H9 (cell line): Measurements from ENCODE around the gene CPE. TPM values are rescaled to one million over a fixed set of nuclear protein-coding genes. Genes with fewer than 3 reads are reported as not detected.

Source experiments
- DNase-seq: peaks from one replicate; pipeline ENCODE4 v3.0.0-alpha.2; 2017
- H2AFZ ChIP-seq: one replicate; pipeline ENCODE4 v1.6.1; 2013; ENCODE audit warnings: mild to moderate bottlenecking, low read length, control low read depth, moderate library complexity
- H2AK5ac ChIP-seq: 2 replicates; pipeline ENCODE4 v1.6.1; 2013; ENCODE audit warnings: low read length, control low read depth, mixed read lengths; ENCODE audit not compliant: insufficient read length
- H2BK120ac ChIP-seq: one replicate; pipeline ENCODE4 v1.6.1; 2013; ENCODE audit warnings: low read depth, mild to moderate bottlenecking, low read length, control low read depth, inconsistent platforms; ENCODE audit not compliant: poor library complexity, severe bottlenecking
- H2BK12ac ChIP-seq: 2 replicates; pipeline ENCODE4 v1.6.1; 2013; ENCODE audit warnings: low read length, control low read depth, mixed read lengths, low read depth; ENCODE audit not compliant: insufficient read length
- H2BK15ac ChIP-seq: 2 replicates; pipeline ENCODE4 v1.6.1; 2013; ENCODE audit warnings: low read depth, low read length, control low read depth
- H2BK20ac ChIP-seq: one replicate; pipeline ENCODE4 v1.6.1; 2013; ENCODE audit warnings: low read depth, mild to moderate bottlenecking, low read length, control low read depth, inconsistent platforms; ENCODE audit not compliant: poor library complexity, severe bottlenecking
- H2BK5ac ChIP-seq: 2 replicates; pipeline ENCODE4 v1.6.1; 2013; ENCODE audit warnings: low read length, control low read depth, mixed read lengths; ENCODE audit not compliant: insufficient read length
- H3K14ac ChIP-seq: 2 replicates; pipeline ENCODE4 v1.6.1; 2013; ENCODE audit warnings: low read length, control low read depth; ENCODE audit not compliant: insufficient read depth
- H3K18ac ChIP-seq: 2 replicates; pipeline ENCODE4 v1.6.1; 2013; ENCODE audit warnings: low read depth, mild to moderate bottlenecking, mixed read lengths, low read length, control low read depth; ENCODE audit not compliant: insufficient read length
- H3K23ac ChIP-seq: 2 replicates; pipeline ENCODE4 v1.6.1; 2013; ENCODE audit warnings: low read length, control low read depth, mixed read lengths, low read depth; ENCODE audit not compliant: insufficient read length
- H3K23me2 ChIP-seq: 2 replicates; pipeline ENCODE4 v1.6.1; 2013; ENCODE audit warnings: low read depth, mild to moderate bottlenecking, mixed read lengths, low read length, control low read depth; ENCODE audit not compliant: insufficient read length, poor library complexity, severe bottlenecking
- H3K27ac ChIP-seq: 2 replicates; pipeline ENCODE4 v1.5.1; 2013; ENCODE audit warnings: low read length, control low read depth, mixed read lengths, low read depth; ENCODE audit not compliant: insufficient read length
- H3K27me3 ChIP-seq: 2 replicates; pipeline ENCODE4 v1.6.1; 2013; ENCODE audit warnings: low read length, control low read depth, inconsistent platforms; ENCODE audit not compliant: insufficient read depth
- H3K4ac ChIP-seq: 2 replicates; pipeline ENCODE4 v1.6.1; 2013; ENCODE audit warnings: low read depth, mild to moderate bottlenecking, control low read depth, inconsistent platforms, low read length, moderate library complexity
- H3K4me1 ChIP-seq: 2 replicates; pipeline ENCODE4 v1.6.1; 2013; ENCODE audit warnings: low read length, control low read depth, inconsistent platforms; ENCODE audit not compliant: insufficient read depth
- H3K4me2 ChIP-seq: 2 replicates; pipeline ENCODE4 v1.6.1; 2013; ENCODE audit warnings: low read length, control low read depth, mixed read lengths; ENCODE audit not compliant: insufficient read length, insufficient read depth
- H3K56ac ChIP-seq: 2 replicates; pipeline ENCODE4 v1.6.1; 2013; ENCODE audit warnings: low read depth, mild to moderate bottlenecking, mixed read lengths, low read length, control low read depth; ENCODE audit not compliant: insufficient read length
- H3K79me1 ChIP-seq: 2 replicates; pipeline ENCODE4 v1.6.1; 2013; ENCODE audit warnings: low read depth, mild to moderate bottlenecking, moderate library complexity, low read length, control low read depth, inconsistent platforms; ENCODE audit not compliant: insufficient read depth, poor library complexity, severe bottlenecking
- H3K79me2 ChIP-seq: 2 replicates; pipeline ENCODE4 v1.6.1; 2013; ENCODE audit warnings: low read length, control low read depth, inconsistent platforms; ENCODE audit not compliant: insufficient read depth
- H3K9ac ChIP-seq: 2 replicates; pipeline ENCODE4 v1.6.1; 2013; ENCODE audit warnings: low read length, control low read depth, mixed read lengths; ENCODE audit not compliant: insufficient read length; ENCODE audit errors: extremely low read depth
- H3K9me3 ChIP-seq: one replicate; pipeline ENCODE4 v1.6.1; 2013; ENCODE audit warnings: low read depth, low read length, inconsistent platforms; ENCODE audit not compliant: control insufficient read depth
- H3T11ph ChIP-seq: one replicate; pipeline ENCODE4 v1.6.1; 2013; ENCODE audit warnings: mild to moderate bottlenecking, low read length, control low read depth, inconsistent platforms
- H4K20me1 ChIP-seq: one replicate; pipeline ENCODE4 v1.6.1; 2013; ENCODE audit not compliant: control insufficient read depth, insufficient read length, insufficient read depth
- H4K5ac ChIP-seq: 2 replicates; pipeline ENCODE4 v1.6.1; 2013; ENCODE audit warnings: low read depth, mild to moderate bottlenecking, mixed read lengths, low read length, control low read depth; ENCODE audit not compliant: insufficient read length
- H4K8ac ChIP-seq: replicated peaks from 2 replicates; pipeline ENCODE4 v1.6.1; 2013; ENCODE audit warnings: low read length, control low read depth, mixed read lengths, low read depth; ENCODE audit not compliant: insufficient read length
- H4K91ac ChIP-seq: 2 replicates; pipeline ENCODE4 v1.6.1; 2013; ENCODE audit warnings: low read depth, mild to moderate bottlenecking, moderate library complexity, mixed read lengths, low read length, control low read depth; ENCODE audit not compliant: insufficient read length
- H3K27ac Mint-ChIP-seq, 3 experiments: 2 replicates in 2 of 3; 3 replicates in 1 of 3; pipeline ENCODE4 v1.8.0; 2020 to 2021; ENCODE audit warnings: mixed read lengths in 3 of 3, mild to moderate bottlenecking in 1 of 3, moderate library complexity in 1 of 3
- H3K27me3 Mint-ChIP-seq: 2 replicates; pipeline ENCODE4 v1.8.0; 2021; ENCODE audit warnings: low read depth, mild to moderate bottlenecking, moderate library complexity, mixed read lengths
- H3K36me3 Mint-ChIP-seq, 3 experiments: 2 replicates in 2 of 3; 3 replicates in 1 of 3; pipeline ENCODE4 v1.8.0; 2020 to 2021; ENCODE audit warnings: low read depth in 3 of 3, mixed read lengths in 3 of 3; ENCODE audit not compliant: insufficient read depth in 1 of 3
- H3K4me1 Mint-ChIP-seq, 2 experiments: 2 replicates each; pipeline ENCODE4 v1.8.0; 2020; ENCODE audit warnings: mixed read lengths in 2 of 2
- H3K4me3 Mint-ChIP-seq, 2 experiments: 2 replicates in 1 of 2; 3 replicates in 1 of 2; pipeline ENCODE4 v1.8.0; 2020 to 2021; ENCODE audit warnings: mild to moderate bottlenecking in 2 of 2, mixed read lengths in 2 of 2, moderate library complexity in 1 of 2
- H3K9me3 Mint-ChIP-seq, 2 experiments: 2 replicates in 1 of 2; 3 replicates in 1 of 2; pipeline ENCODE4 v1.8.0; 2020; ENCODE audit warnings: mild to moderate bottlenecking in 2 of 2, mixed read lengths in 2 of 2, moderate library complexity in 1 of 2
- CTCF ChIP-seq: fragments of 200-600 bp; sonication (generic); conservative IDR thresholded peaks from 3 replicates; pipeline ENCODE4 v1.8.0; 2021; ENCODE audit warnings: antibody characterized with exemption, mild to moderate bottlenecking
- WGBS: extraction: QIAGEN DNeasy Blood & Tissue Kit; methylation state at CpG from one replicate; pipeline ENCODE4 v1.1.7; 2013; ENCODE audit warnings: missing lambda C conversion rate, low lambda C conversion rate, mixed read lengths; ENCODE audit not compliant: insufficient read length; ENCODE audit errors: extremely low coverage; 5-methylcytosine and 5-hydroxymethylcytosine counted together
- total RNA-seq: library from RNA; stranded (reverse); gene quantifications from 2 replicates; pipeline ENCODE4 v1.2.1, GENCODE V29; 2021

CPE gene
- total RNA-seq, 1 experiment from 2014 or later = 10.0 TPM

- Mint-ChIP-seq H3K9me3 (no peaks in the 10 kb centered on the region), H3K36me3 (peaks cover 7 to 36% (median 32%) of the 10 kb centered on the region in 3 experiments; a peak in 6 of 7 replicates), H3K4me3 (no peak overlapping the region), H3K27ac (peak overlapping the region in 1 of 3 experiments; percentile 92; a peak in 3 of 7 replicates), H3K4me1 (peaks cover 2 to 3% of the 10 kb centered on the region in 2 experiments; a peak in 2 of 4 replicates), H3K27me3 (no peaks in the 10 kb centered on the region)
- no peak overlapping the region for H2BK5ac ChIP-seq
- H3K27me3 ChIP-seq = no peaks in the 10 kb centered on the region
- H4K5ac ChIP-seq = no peak overlapping the region
- no peaks in the 10 kb centered on the region for H3K9me3 ChIP-seq
- no peak overlapping the region for H2BK120ac ChIP-seq
- no peak overlapping the region for H3T11ph ChIP-seq
- no peak overlapping the region for H3K9ac ChIP-seq
- H2BK12ac ChIP-seq = no peak overlapping the region
- no peak overlapping the region for H2BK15ac ChIP-seq
- no peak overlapping the region for H3K4me2 ChIP-seq
- H3K14ac ChIP-seq = no peak overlapping the region
- TF ChIP-seq CTCF = peak; percentile 60
- H3K4ac ChIP-seq = no peak overlapping the region
- no peak overlapping the region for H3K18ac ChIP-seq
- H3K23me2 ChIP-seq = no peaks in the 10 kb centered on the region
- H2BK20ac ChIP-seq = no peak overlapping the region
- H3K23ac ChIP-seq = no peak overlapping the region
- H3K79me2 ChIP-seq = no peaks in the 10 kb centered on the region
- no CpG with 5 or more reads among the region's 13 CpGs for WGBS
- no peak overlapping the region for H4K8ac ChIP-seq
- no peak for DNase-seq
- H3K27ac ChIP-seq = no peak overlapping the region
- H3K79me1 ChIP-seq = no peaks in the 10 kb centered on the region
- no peaks in the 10 kb centered on the region for H4K20me1 ChIP-seq
- no peak overlapping the region for H4K91ac ChIP-seq
- H3K56ac ChIP-seq = no peak overlapping the region
- no peaks in the 10 kb centered on the region for H3K4me1 ChIP-seq
- no peak overlapping the region for H2AK5ac ChIP-seq
- H2AFZ ChIP-seq = no peak overlapping the region
These were observed 35.2 kb upstream of the CPE start for GRCh38 chr4:165343353-165344191.
